Coronary artery (tissue), 2 donors: ENCODE data around the gene GRIN2D.

Experiments
- DNase-seq: peaks from one replicate; pipeline ENCODE4 v3.0.0-alpha.2; 2017; ENCODE audit warnings: low spot score
- H3K27ac ChIP-seq, 2 donors: fragments of 200-600 bp; sonication (generic); one replicate each; pipeline ENCODE4 v1.5.1; 2016 to 2019
- H3K4me3 ChIP-seq: fragments of 200-600 bp; sonication (generic); 2 replicates; pipeline ENCODE4 v1.5.1; 2016; ENCODE audit warnings: mild to moderate bottlenecking, moderate library complexity
- CTCF ChIP-seq: fragments of 200-600 bp; sonication (generic); IDR thresholded peaks from one replicate; pipeline ENCODE4 v1.5.1; 2019; ENCODE audit warnings: antibody characterized with exemption

GRIN2D gene

GRCh38 chr19:48418317-48419064 is 25.0 kb downstream of the GRIN2D start:
- no peak for DNase-seq
- no peak overlapping the region for H3K4me3 ChIP-seq
- TF ChIP-seq CTCF, result no peak
- H3K27ac ChIP-seq, result no peak overlapping the region

- no peak for TF ChIP-seq CTCF
- no peak for DNase-seq
- H3K4me3 ChIP-seq, result no peak overlapping the region
- no peak overlapping the region for H3K27ac ChIP-seq
These were observed 25.9 kb downstream of the GRIN2D start for GRCh38 chr19:48419158-48419920.

- Histone ChIP-seq H3K27ac (no peak overlapping the region), H3K4me3 (no peak overlapping the region)
- DNase-seq, result no peak
- no peak for TF ChIP-seq CTCF
These were observed 28.1 kb downstream of the GRIN2D start for GRCh38 chr19:48421548-48421947.

- TF ChIP-seq CTCF, result no peak
- H3K4me3 ChIP-seq, result no peak overlapping the region
- DNase-seq, result no peak
- no peak overlapping the region for H3K27ac ChIP-seq
These were observed 31.3 kb downstream of the GRIN2D start for GRCh38 chr19:48424694-48425219.

- TF ChIP-seq CTCF, result no peak
These were observed 35.2 kb downstream of the GRIN2D start for GRCh38 chr19:48428670-48429069.

GRCh38 chr19:48433337-48433736 is 39.9 kb downstream of the GRIN2D start:
- TF ChIP-seq CTCF, result no peak
- DNase-seq, result no peak
- Histone ChIP-seq H3K27ac (no peak overlapping the region), H3K4me3 (no peak overlapping the region)

More at GRCh38 chr19:48428670-48429069, 35.2 kb downstream of the GRIN2D start:
- Histone ChIP-seq H3K27ac (no peak overlapping the region), H3K4me3 (no peak overlapping the region)
- no peak for DNase-seq
